Measurements from ENCODE around the gene CLCN1. TPM values are rescaled to one million over a fixed set of nuclear protein-coding genes. Genes with fewer than 3 reads are reported as not detected.
A peak's percentile ranks its signal among the peaks of the same experiment; 100 is the strongest.

CLCN1 gene
- total and polyA plus RNA-seq, 2 of the 8 experiments (the other 6 are each of a cell fraction or from before 2014, with no cell fraction given) = 0.36 to 0.41 TPM

- Histone ChIP-seq H3K23me2 (ENCODE audit: low read depth, low read length) (no peaks in the 10 kb centered on the region), H2BK12ac (ENCODE audit: low read depth, low read length) (no peak overlapping the region)
- POLR2A ChIA-PET (ENCODE audit: partially characterized antibody) = interaction anchor here (1.2 to 25.2 kb wide), 5 partner anchors 8 to 139 kb away, joined by 3 to 518 read pairs (median 7); partner anchors contain the start of genes EPHA1 and ZYX
These were observed 80.3 kb downstream of the CLCN1 start for GRCh38 chr7:143396182-143396581.

More at GRCh38 chr7:143396182-143396581, 80.3 kb downstream of the CLCN1 start:
- Histone ChIP-seq H4K5ac (ENCODE audit: insufficient read length, low read depth, low read length) (no peak overlapping the region), H3K79me2 (ENCODE audit: control insufficient read depth in 1 of 2, insufficient read depth in 2 of 2, low read length in 2 of 2) (peaks cover 0 to 3% of the 10 kb centered on the region in 2 experiments; a peak in 2 of 4 replicates), H3K79me1 (ENCODE audit: low read depth, low read length) (peaks cover 2% of the 10 kb centered on the region; the same call in 1 of the 2 replicates), H2BK5ac (ENCODE audit: low read depth, low read length) (no peak overlapping the region), H2BK15ac (ENCODE audit: low read length) (no peak overlapping the region), H2AK5ac (ENCODE audit: low read depth, low read length) (no peak overlapping the region), H3K9me3 (ENCODE audit: insufficient read depth in 2 of 2, low read depth in 1 of 2, low read length in 1 of 2) (no peaks in the 10 kb centered on the region), H3K18ac (ENCODE audit: extremely low read depth, low read length) (no peak overlapping the region), H3K4ac (replicated peaks; ENCODE audit: insufficient read length, low read depth, low read length) (no peak overlapping the region), H3K56ac (replicated peaks; ENCODE audit: insufficient read length, low read depth, low read length) (no peak overlapping the region), H3K4me1 (replicated peaks in 1 of 4; ENCODE audit: control insufficient read depth in 3 of 4, insufficient read depth in 4 of 4, low read length in 3 of 4) (no peaks in the 10 kb centered on the region), H3K14ac (ENCODE audit: insufficient read length) (no peak overlapping the region), H2BK120ac (replicated peaks; ENCODE audit: low read depth, low read length) (no peak overlapping the region), H3K4me3 (ENCODE audit: extremely low read depth in 1 of 4, insufficient read depth in 2 of 4, low read depth in 3 of 4, low read length in 4 of 4) (no peak overlapping the region), H4K91ac (replicated peaks; ENCODE audit: insufficient read length, low read length) (no peak overlapping the region), H3K4me2 (ENCODE audit: insufficient read depth in 1 of 2, low read depth in 2 of 2, low read length in 2 of 2) (no peak overlapping the region), H2BK20ac (ENCODE audit: low read length) (no peak overlapping the region), H3K9ac (replicated peaks in 1 of 4; ENCODE audit: extremely low read depth in 1 of 4, low read depth in 3 of 4, low read length in 3 of 4) (no peak overlapping the region), H4K20me1 (replicated peaks in 1 of 2; ENCODE audit: control insufficient read depth in 1 of 2, insufficient read depth in 2 of 2, low read length in 2 of 2) (peaks cover 18 to 37% of the 10 kb centered on the region in 2 experiments), H4K8ac (ENCODE audit: extremely low read depth, insufficient read depth, low read length) (peak overlapping the region; percentile 53; the same call in 1 of the 2 replicates), H3K27me3 (replicated peaks in 1 of 4; ENCODE audit: control insufficient read depth in 3 of 4, extremely low read depth in 1 of 4, insufficient read depth in 3 of 4, low read length in 3 of 4) (no peaks in the 10 kb centered on the region), H3K23ac (ENCODE audit: insufficient read length) (no peak overlapping the region), H3K27ac (ENCODE audit: low read depth, low read length) (no peak overlapping the region), H2AFZ (ENCODE audit: low read length) (no peak overlapping the region), H3K36me3 (ENCODE audit: control insufficient read depth in 2 of 4, insufficient read depth in 4 of 4, low read length in 3 of 4) (peaks cover 49 to 93% (median 89%) of the 10 kb centered on the region in 4 experiments)
- CTCF ChIA-PET (ENCODE audit: partially characterized antibody) = interaction anchor here (1.5 to 23.5 kb wide), 8 partner anchors 8 to 96 kb away, joined by 3 to 359 read pairs (median 14); partner anchors contain the start of genes EPHA1 and ZYX
- no peak for FAIRE-seq
- DNase-seq (ENCODE audit: low read depth in 1 of 2, low spot score in 2 of 2) = no peak
- WGBS, 2 experiments (ENCODE audit: extremely low coverage in 1 of 2, insufficient coverage in 1 of 2, insufficient read length in 1 of 2, insufficient replicate concordance in 2 of 2, low coverage in 1 of 2, low lambda C conversion rate in 2 of 2, missing lambda C conversion rate in 1 of 2) = 73% methylated on average over 7 of the region's 7 CpGs; no CpG with 5 or more reads in 1 of the 2 experiments
- TF ChIP-seq FOSL1 (IDR thresholded peaks at IDR 0.05; ENCODE audit: insufficient read depth, low read depth, low read length) = no peak
- no peak for TF ChIP-seq RFX5 (IDR thresholded peaks at IDR 0.05; ENCODE audit: borderline replicate concordance, low read depth, low read length)
- no peak for TF ChIP-seq KDM5A (IDR thresholded peaks at IDR 0.05; ENCODE audit: low read length)
- no peak for TF ChIP-seq HDAC6 (IDR thresholded peaks at IDR 0.05; ENCODE audit: low read depth, low read length)
- TF ChIP-seq TEAD4 (IDR thresholded peaks at IDR 0.05; ENCODE audit: low read depth, low read length) = no peak
- no peak for TF ChIP-seq RAD21 (IDR thresholded peaks at IDR 0.05 in 1 of 2, conservative IDR thresholded peaks at IDR 0.05 in 1 of 2; ENCODE audit: low read depth in 2 of 2, low read length in 2 of 2)
- no peak for TF ChIP-seq RXRA (IDR thresholded peaks at IDR 0.05; ENCODE audit: insufficient read depth, low read depth, low read length)
- no peak for TF ChIP-seq SP1 (IDR thresholded peaks at IDR 0.05; ENCODE audit: low read depth, low read length)
- no peak for TF ChIP-seq KDM4A (IDR thresholded peaks at IDR 0.05; ENCODE audit: low read depth, low read length, severe bottlenecking)
